ENCODE measurements around the gene SLC35G6.

Gene SLC35G6

GRCh38 chr17:7530023-7530900 lies 49.0 kb downstream of the SLC35G6 start:
- Mint-ChIP-seq H3K9me3 (peaks cover 8% of the 10 kb centered on the region), H3K4me1 (no peaks in the 10 kb centered on the region), H3K36me3 (peaks cover 6% of the 10 kb centered on the region), H3K27ac (no peak overlapping the region), H3K27me3 (no peaks in the 10 kb centered on the region), H3K4me3 (no peak overlapping the region)
- ATAC-seq, result no peak

Data from stimulated activated memory B cell treated with anti-CD40 and anti-IgM and Interleukin-4, amounts not matched to agents 10 μg/mL and 1 μg/mL and 100 μg/mL, for 72 hours (primary cell).